HepG2 (cell line): ENCODE results near the gene MVK. TPM values are rescaled to one million over a fixed set of nuclear protein-coding genes. Genes with fewer than 3 reads are reported as not detected.

Source experiments
- ATAC-seq: fragments of 200-7000 bp; cut with Tn5 transposase; 3 replicates; pipeline ENCODE4 v1.9.1; 2020; ENCODE audit warnings: mild to moderate bottlenecking, moderate library complexity
- BruUV-seq: library from RNA; stranded (reverse); fragments of 400-500 nt; replicated peaks from 2 replicates; lab custom pipeline; 2021; lab: Mats Ljungman, UMichigan
- CTCF ChIA-PET: fragments of 300-600 bp; formaldehyde crosslinking; extraction: SDS; loops from one replicate; lab custom pipeline; 2021; ENCODE audit warnings: low total read pairs, inconsistent platforms, low intra/inter-chr PET ratio; lab: Yijun Ruan, JAX
- POLR2A ChIA-PET: fragments of 350-600 bp; sonication (Branson Sonifier 250); formaldehyde crosslinking; loops from one replicate; lab custom pipeline; 2020; ENCODE audit warnings: antibody characterized with exemption, inconsistent platforms; lab: Yijun Ruan, JAX
- DNase-seq: peaks from one replicate; pipeline ENCODE4 v3.0.0-alpha.2; 2015; ENCODE audit warnings: low spot score
- FAIRE-seq: peaks from 3 replicates; lab custom pipeline; 2011; peaks lifted over from hg19 to GRCh38; lab: Jason Lieb, UNC
- H2AFZ ChIP-seq: one replicate; pipeline ENCODE4 v1.6.1; 2011; ENCODE audit warnings: low read length, inconsistent platforms
- H3K27ac ChIP-seq: fragments of 300-600 bp; 3 replicates; pipeline ENCODE4 v1.8.0; 2011; ENCODE audit warnings: mixed run types, mild to moderate bottlenecking, mixed read lengths, low read length, inconsistent platforms; ENCODE audit not compliant: insufficient read depth; ENCODE audit errors: extremely low read length
- H3K27me3 ChIP-seq, 2 experiments: fragments of 200-600 bp in 1 of 2; 2 replicates in 1 of 2; 3 replicates in 1 of 2; pipeline versions ENCODE4 v1.6.0 to v1.8.0; 2011; ENCODE audit warnings: low read length in 2 of 2, mild to moderate bottlenecking in 2 of 2, moderate library complexity in 2 of 2, inconsistent platforms in 1 of 2; ENCODE audit not compliant: insufficient read depth in 2 of 2, control insufficient read depth in 1 of 2
- H3K36me3 ChIP-seq, 2 experiments: fragments of 200-600 bp in 1 of 2; replicated peaks in 1 of 2; 2 replicates in 1 of 2; 3 replicates in 1 of 2; pipeline versions ENCODE4 v1.5.1 to v1.8.0; 2011; ENCODE audit warnings: low read length in 2 of 2, inconsistent platforms in 1 of 2; ENCODE audit not compliant: insufficient read depth in 2 of 2, control insufficient read depth in 1 of 2
- H3K4me1 ChIP-seq: 2 replicates; pipeline ENCODE4 v1.5.1; 2012; ENCODE audit warnings: low read length, inconsistent platforms; ENCODE audit not compliant: insufficient read depth
- H3K4me2 ChIP-seq: 2 replicates; pipeline ENCODE4 v1.6.0; 2011; ENCODE audit warnings: low read depth, low read length, inconsistent platforms
- H3K4me3 ChIP-seq, 3 experiments: fragments of 200-600 bp in 1 of 3; sonication (generic), shearing (Covaris generic) in 1 of 3; replicated peaks in 1 of 3; 2 replicates each; pipeline ENCODE4 v1.5.1; 2011 to 2016; ENCODE audit warnings: low read length in 3 of 3, inconsistent platforms in 2 of 3, low read depth in 2 of 3, mild to moderate bottlenecking in 2 of 3, control low read depth in 1 of 3, mixed read lengths in 1 of 3; ENCODE audit not compliant: insufficient read depth in 1 of 3
- H3K79me2 ChIP-seq: one replicate; pipeline ENCODE4 v1.6.1; 2011; ENCODE audit warnings: low read length, inconsistent platforms; ENCODE audit not compliant: insufficient read depth
- H3K9ac ChIP-seq: 2 replicates; pipeline ENCODE4 v1.6.0; 2011; ENCODE audit warnings: mild to moderate bottlenecking, low read depth, low read length, inconsistent platforms; ENCODE audit not compliant: insufficient read depth
- H3K9me3 ChIP-seq: 2 replicates; pipeline ENCODE4 v1.5.1; 2012; ENCODE audit warnings: mild to moderate bottlenecking, low read length
- H4K20me1 ChIP-seq: 2 replicates; pipeline ENCODE4 v1.6.0; 2011; ENCODE audit warnings: inconsistent platforms, mild to moderate bottlenecking, low read length, moderate library complexity; ENCODE audit not compliant: insufficient read depth
- NFE2L1 ChIP-seq: sonication (generic); formaldehyde crosslinking; IDR thresholded peaks from 2 replicates; pipeline ENCODE4 v1.4.0; 2020; ENCODE audit warnings: missing genetic modification reagents, mild to moderate bottlenecking, borderline replicate concordance
- PRMT3 ChIP-seq: sonication (generic); formaldehyde crosslinking; IDR thresholded peaks from 2 replicates; pipeline ENCODE4 v1.8.1; 2022; ENCODE audit warnings: low read depth, mild to moderate bottlenecking, moderate library complexity, missing genetic modification reagents, borderline replicate concordance
- SMC3 ChIP-seq: IDR thresholded peaks from 2 replicates; pipeline ENCODE4 v1.6.1; 2011; ENCODE audit warnings: low read length, improper control_type of control experiment
- ZNF501 ChIP-seq: sonication (generic); formaldehyde crosslinking; IDR thresholded peaks from 2 replicates; pipeline ENCODE4 v1.5.1; 2020; ENCODE audit warnings: mild to moderate bottlenecking, moderate library complexity, missing genetic modification reagents
- ZNF629 ChIP-seq: sonication (generic); formaldehyde crosslinking; conservative IDR thresholded peaks from 2 replicates; pipeline ENCODE4 v1.5.0; 2020; ENCODE audit warnings: missing genetic modification reagents
- ZNF768 ChIP-seq: sonication (generic); formaldehyde crosslinking; IDR thresholded peaks from 2 replicates; pipeline ENCODE4 v1.4.0; 2020; ENCODE audit warnings: missing genetic modification reagents
- WGBS: methylation state at CpG from one replicate; pipeline ENCODE4 v1.1.6; 2017; ENCODE audit warnings: low lambda C conversion rate; 5-methylcytosine and 5-hydroxymethylcytosine counted together
- in situ Hi-C: cut with HindIII; loops from 2 replicates; pipeline ENCODE4 v1.10.0; 2017; ENCODE audit warnings: low pct_unique_long_range_greater_than_20kb; ENCODE audit not compliant: extremely low pct_ligation_motif_present
- intact Hi-C: fragments of 100-400 bp; cut with micrococcal nuclease; formaldehyde crosslinking; loops from one replicate; pipeline ENCODE4 v1.10.0; 2022; ENCODE audit not compliant: unreplicated experiment
- polyA plus RNA-seq, 8 experiments: library from polyadenylated mRNA; depleted of rRNA in 3 of 8; stranded (reverse) in 7 of 8; unstranded in 1 of 8; fragments of >200 nt; fragmentation: Illumina TruSeq in 4 of 8; extraction: Trizol in 4 of 8; gene quantifications; 2 replicates each; pipeline versions ENCODE4 v1.2.1 to v1.2.3, GENCODE V29; 2011 to 2016; ENCODE audit warnings: low read depth in 4 of 8, missing spikeins in 1 of 8, mixed read lengths in 1 of 8; ENCODE audit not compliant: insufficient read depth in 1 of 8
- total RNA-seq, 5 experiments: library from RNA; depleted of rRNA; stranded (reverse); fragments of >200 nt; fragmentation: Illumina TruSeq; extraction: Trizol; gene quantifications; 2 replicates each; pipeline ENCODE4 v1.2.3, GENCODE V29; 2016; ENCODE audit warnings: low read depth in 1 of 5
- TF ChIP-seq, protein P1 (sequence below): IDR thresholded peaks from 2 replicates; pipeline ENCODE4 v1.6.1; 2016; ENCODE audit warnings: missing genetic modification reagents, missing compliant biosample characterization

MVK gene
- total and polyA plus RNA-seq, 2 of the 13 experiments (the other 11 are each of a cell fraction or from before 2014, with no cell fraction given), result 11.6 to 66.9 TPM

DNA sequence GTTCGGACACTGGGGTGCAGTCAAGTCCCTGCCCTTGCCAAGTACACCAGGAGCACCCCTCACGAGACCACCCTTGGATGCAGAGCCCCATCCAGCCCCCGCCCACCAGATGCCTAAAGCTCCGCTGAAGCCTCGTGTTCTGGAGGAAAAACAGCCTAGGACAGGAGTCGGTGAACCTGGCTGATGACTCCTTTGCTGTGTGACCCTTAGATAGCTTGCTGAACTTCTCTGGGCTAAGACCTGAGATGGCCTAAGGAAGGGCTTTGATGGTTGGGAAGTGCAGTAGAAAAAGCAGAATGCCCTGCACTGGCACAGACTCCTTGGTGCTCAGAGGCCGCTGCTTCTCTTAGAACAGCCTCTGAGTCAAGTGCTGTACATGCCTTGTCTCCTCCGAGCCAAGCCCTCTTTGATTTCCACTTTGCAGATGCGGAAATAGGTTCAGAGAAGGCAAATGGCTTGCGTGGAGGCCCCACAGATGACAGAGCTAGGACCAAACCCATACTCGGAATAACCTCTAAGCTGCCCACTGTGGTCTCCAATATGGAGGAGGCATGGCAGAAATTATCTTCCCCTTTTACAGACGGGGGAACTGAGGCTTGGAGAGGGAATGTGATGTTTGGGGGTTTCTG, 52.3 kb downstream of the MVK start:
- no peaks in the 10 kb centered on the region for H3K9me3 ChIP-seq
- ChIA-PET CTCF (no interaction called here), POLR2A (no interaction called here)
- no TSS peak for BruUV-seq
- WGBS, result 25% methylated on average over 6 of the region's 12 CpGs
- H4K20me1 ChIP-seq, result no peaks in the 10 kb centered on the region
- H3K36me3 ChIP-seq, result no peaks in the 10 kb centered on the region
- no peak for ATAC-seq
- DNase-seq, result no peak
- intact Hi-C loops, result no loop called here
- H3K4me2 ChIP-seq, result no peak overlapping the region
- H3K4me1 ChIP-seq, result peaks cover 16% of the 10 kb centered on the region
- H3K27me3 ChIP-seq, result peaks cover 3 to 27% of the 10 kb centered on the region in 2 experiments; a peak in 4 of 5 replicates
- no peak overlapping the region for H3K27ac ChIP-seq
- FAIRE-seq, result no peak
- H2AFZ ChIP-seq, result no peak overlapping the region
- H3K9ac ChIP-seq, result no peak overlapping the region
- H3K79me2 ChIP-seq, result no peaks in the 10 kb centered on the region
- 0 out of 2 replicates have a peak, but pooled peaks have one; percentile 31 for TF ChIP-seq ZNF629
- peak; percentile 85 for TF ChIP-seq ZNF768 (CRISPR knock-in tag)
- TF ChIP-seq, protein P1, sequence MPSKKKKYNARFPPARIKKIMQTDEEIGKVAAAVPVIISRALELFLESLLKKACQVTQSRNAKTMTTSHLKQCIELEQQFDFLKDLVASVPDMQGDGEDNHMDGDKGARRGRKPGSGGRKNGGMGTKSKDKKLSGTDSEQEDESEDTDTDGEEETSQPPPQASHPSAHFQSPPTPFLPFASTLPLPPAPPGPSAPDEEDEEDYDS (CRISPR knock-in tag), result no peak
- no peak for TF ChIP-seq NFE2L1 (CRISPR knock-in tag)
- no peak for TF ChIP-seq SMC3
- TF ChIP-seq PRMT3 (CRISPR knock-in tag), result no peak
- no peak for TF ChIP-seq ZNF501 (CRISPR knock-in tag)
- H3K4me3 ChIP-seq, result no peak overlapping the region
- in situ Hi-C loops, result no loop called here
